ENCODE results near the gene ACAA1. TPM values are rescaled to one million over a fixed set of nuclear protein-coding genes. Genes with fewer than 3 reads are reported as not detected.

Gene ACAA1
- total RNA-seq, 1 experiment from 2014 or later, result 44.3 TPM

DNA sequence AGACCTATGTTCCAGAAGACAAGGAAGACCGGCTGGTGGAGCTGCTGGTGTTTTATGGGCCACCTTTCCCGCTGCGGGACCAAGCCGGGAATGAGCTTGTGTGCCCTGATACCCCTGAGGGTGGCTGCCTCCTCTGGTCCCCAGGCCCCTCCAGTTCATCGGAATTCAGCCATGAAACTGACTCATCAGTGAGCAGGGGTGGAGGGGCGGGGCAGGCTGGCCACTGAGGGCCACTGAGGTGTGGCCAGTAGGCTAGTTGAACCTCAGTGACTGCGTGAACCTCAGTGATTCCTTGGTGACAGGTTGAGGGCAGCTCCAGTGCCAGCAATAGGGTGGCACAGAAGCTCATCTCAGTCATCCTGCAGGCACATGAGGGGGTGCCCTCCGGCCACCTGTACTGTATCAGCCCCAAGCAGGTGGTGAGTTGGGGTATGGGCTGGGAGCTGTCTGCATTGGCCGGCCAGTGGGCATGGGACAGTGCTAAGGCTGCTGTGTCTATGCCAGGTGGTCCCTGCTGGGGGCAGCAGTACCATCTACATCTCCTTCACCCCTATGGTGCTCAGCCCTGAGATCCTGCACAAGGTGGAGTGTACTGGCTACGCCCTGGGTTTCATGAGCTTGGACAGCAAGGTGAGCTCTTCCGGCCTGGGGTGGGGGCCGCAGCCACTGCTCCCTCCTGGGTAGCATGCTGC, 20.3 kb downstream of the ACAA1 start:
- Histone ChIP-seq H3K4me2 (ENCODE audit: insufficient read depth, insufficient read length, low read length) (no peak overlapping the region), H4K20me1 (ENCODE audit: control insufficient read depth, insufficient read depth, insufficient read length) (no peaks in the 10 kb centered on the region), H2BK20ac (ENCODE audit: low read depth, low read length, poor library complexity, severe bottlenecking) (no peak overlapping the region), H3K9me3 (ENCODE audit: control insufficient read depth, low read depth, low read length) (no peaks in the 10 kb centered on the region), H3T11ph (ENCODE audit: low read length) (no peak overlapping the region), H3K14ac (ENCODE audit: insufficient read depth, low read length) (no peak overlapping the region), H3K79me2 (ENCODE audit: insufficient read depth, low read length) (no peaks in the 10 kb centered on the region), H3K23me2 (ENCODE audit: insufficient read length, low read depth, low read length, poor library complexity, severe bottlenecking) (no peaks in the 10 kb centered on the region), H2BK12ac (ENCODE audit: insufficient read length, low read depth, low read length) (no peak overlapping the region), H3K9ac (ENCODE audit: extremely low read depth, insufficient read length, low read length) (no peak overlapping the region), H2BK120ac (ENCODE audit: low read depth, low read length, poor library complexity, severe bottlenecking) (no peak overlapping the region), H4K8ac (replicated peaks; ENCODE audit: insufficient read length, low read depth, low read length) (no peak overlapping the region), H4K91ac (ENCODE audit: insufficient read length, low read depth, low read length) (no peak overlapping the region), H2BK15ac (ENCODE audit: low read depth, low read length) (no peak overlapping the region), H4K5ac (ENCODE audit: insufficient read length, low read depth, low read length) (no peak overlapping the region), H3K79me1 (ENCODE audit: insufficient read depth, low read depth, low read length, poor library complexity, severe bottlenecking) (no peaks in the 10 kb centered on the region), H3K4ac (ENCODE audit: low read depth, low read length) (no peak overlapping the region), H2AFZ (ENCODE audit: low read length) (no peak overlapping the region), H3K18ac (ENCODE audit: insufficient read length, low read depth, low read length) (no peak overlapping the region), H3K23ac (ENCODE audit: insufficient read length, low read depth, low read length) (no peak overlapping the region), H3K56ac (ENCODE audit: insufficient read length, low read depth, low read length) (no peak overlapping the region), H2BK5ac (ENCODE audit: insufficient read length, low read length) (no peak overlapping the region), H3K27ac (ENCODE audit: insufficient read length, low read depth, low read length) (no peak overlapping the region), H3K27me3 (ENCODE audit: insufficient read depth, low read length) (no peaks in the 10 kb centered on the region), H3K4me1 (ENCODE audit: insufficient read depth, low read length) (no peaks in the 10 kb centered on the region), H2AK5ac (ENCODE audit: insufficient read length, low read length) (no peak overlapping the region)
- WGBS (ENCODE audit: extremely low coverage, insufficient read length, low lambda C conversion rate), result no CpG with 5 or more reads among the region's 12 CpGs
- no peak overlapping the region; a peak in 1 of 7 replicates for H3K27ac Mint-ChIP-seq
- TF ChIP-seq, protein P1, sequence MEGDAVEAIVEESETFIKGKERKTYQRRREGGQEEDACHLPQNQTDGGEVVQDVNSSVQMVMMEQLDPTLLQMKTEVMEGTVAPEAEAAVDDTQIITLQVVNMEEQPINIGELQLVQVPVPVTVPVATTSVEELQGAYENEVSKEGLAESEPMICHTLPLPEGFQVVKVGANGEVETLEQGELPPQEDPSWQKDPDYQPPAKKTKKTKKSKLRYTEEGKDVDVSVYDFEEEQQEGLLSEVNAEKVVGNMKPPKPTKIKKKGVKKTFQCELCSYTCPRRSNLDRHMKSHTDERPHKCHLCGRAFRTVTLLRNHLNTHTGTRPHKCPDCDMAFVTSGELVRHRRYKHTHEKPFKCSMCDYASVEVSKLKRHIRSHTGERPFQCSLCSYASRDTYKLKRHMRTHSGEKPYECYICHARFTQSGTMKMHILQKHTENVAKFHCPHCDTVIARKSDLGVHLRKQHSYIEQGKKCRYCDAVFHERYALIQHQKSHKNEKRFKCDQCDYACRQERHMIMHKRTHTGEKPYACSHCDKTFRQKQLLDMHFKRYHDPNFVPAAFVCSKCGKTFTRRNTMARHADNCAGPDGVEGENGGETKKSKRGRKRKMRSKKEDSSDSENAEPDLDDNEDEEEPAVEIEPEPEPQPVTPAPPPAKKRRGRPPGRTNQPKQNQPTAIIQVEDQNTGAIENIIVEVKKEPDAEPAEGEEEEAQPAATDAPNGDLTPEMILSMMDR (conservative IDR thresholded peaks at IDR 0.05), result 0 out of 3 replicates have a peak, but pooled peaks have one; percentile 12
- peaks cover 5 to 35% (median 13%) of the 10 kb centered on the region in 3 experiments; a peak in 6 of 7 replicates for H3K36me3 Mint-ChIP-seq (ENCODE audit: insufficient read depth in 1 of 3, low read depth in 3 of 3)
- H3K4me1 Mint-ChIP-seq, result peaks cover 0 to 3% of the 10 kb centered on the region in 2 experiments; a peak in 1 of 4 replicates
- H3K4me3 Mint-ChIP-seq, result no peak overlapping the region
- no peak for DNase-seq
- no peaks in the 10 kb centered on the region; a peak in 1 of 5 replicates for H3K9me3 Mint-ChIP-seq
- peaks cover 15% of the 10 kb centered on the region for H3K27me3 Mint-ChIP-seq (ENCODE audit: low read depth)
